ENCODE data around the gene CCM2.
A peak's percentile ranks its signal among the peaks of the same experiment; 100 is the strongest.

The CCM2 gene

GRCh38 chr7:44959433-44959951, 40.5 kb upstream of the CCM2 start:
- H3K27me3 Mint-ChIP-seq (ENCODE audit: low read depth, poor library complexity), result peaks cover 32% of the 10 kb centered on the region
- peaks cover 19% of the 10 kb centered on the region for H3K4me1 Mint-ChIP-seq
- TF ChIP-seq CTCF (IDR thresholded peaks at IDR 0.05), result no peak
- no peak for DNase-seq
- peaks cover 6% of the 10 kb centered on the region for H3K9me3 Mint-ChIP-seq
- no peak overlapping the region for H3K27ac Mint-ChIP-seq
- no peaks in the 10 kb centered on the region for H3K36me3 Mint-ChIP-seq (ENCODE audit: low read depth)
- H3K4me3 Mint-ChIP-seq, result no peak overlapping the region

- H3K27me3 Mint-ChIP-seq (ENCODE audit: low read depth, poor library complexity), result peaks cover 32% of the 10 kb centered on the region
- H3K4me1 Mint-ChIP-seq, result peaks cover 13% of the 10 kb centered on the region
- DNase-seq, result no peak
- TF ChIP-seq CTCF (IDR thresholded peaks at IDR 0.05), result no peak
- no peak overlapping the region for H3K4me3 Mint-ChIP-seq
- no peaks in the 10 kb centered on the region for H3K36me3 Mint-ChIP-seq (ENCODE audit: low read depth)
- no peaks in the 10 kb centered on the region for H3K9me3 Mint-ChIP-seq
- H3K27ac Mint-ChIP-seq, result no peak overlapping the region
These were observed 39.9 kb upstream of the CCM2 start for GRCh38 chr7:44960011-44960580.

- Mint-ChIP-seq H3K27me3 (ENCODE audit: low read depth, poor library complexity) (peaks cover 36% of the 10 kb centered on the region), H3K27ac (no peak overlapping the region), H3K36me3 (ENCODE audit: low read depth) (no peaks in the 10 kb centered on the region), H3K4me1 (no peaks in the 10 kb centered on the region), H3K9me3 (no peaks in the 10 kb centered on the region), H3K4me3 (no peak overlapping the region)
- DNase-seq, result no peak
- TF ChIP-seq CTCF (IDR thresholded peaks at IDR 0.05), result no peak
These were observed 38.0 kb upstream of the CCM2 start for GRCh38 chr7:44961844-44962482.

- H3K27me3 Mint-ChIP-seq (ENCODE audit: low read depth, poor library complexity), result peaks cover 36% of the 10 kb centered on the region
- no peak overlapping the region for H3K4me3 Mint-ChIP-seq
- no peaks in the 10 kb centered on the region for H3K36me3 Mint-ChIP-seq (ENCODE audit: low read depth)
- H3K4me1 Mint-ChIP-seq, result no peaks in the 10 kb centered on the region
- peak; percentile 41 for DNase-seq
- H3K9me3 Mint-ChIP-seq, result no peaks in the 10 kb centered on the region
- TF ChIP-seq CTCF (IDR thresholded peaks at IDR 0.05), result no peak
- H3K27ac Mint-ChIP-seq, result no peak overlapping the region
These were observed 37.3 kb upstream of the CCM2 start for GRCh38 chr7:44962483-44963251.

GRCh38 chr7:44963364-44964290, 36.4 kb upstream of the CCM2 start:
- peaks cover 30% of the 10 kb centered on the region for H3K27me3 Mint-ChIP-seq (ENCODE audit: low read depth, poor library complexity)
- H3K36me3 Mint-ChIP-seq (ENCODE audit: low read depth), result no peaks in the 10 kb centered on the region
- no peak overlapping the region for H3K4me3 Mint-ChIP-seq
- no peaks in the 10 kb centered on the region for H3K4me1 Mint-ChIP-seq
- TF ChIP-seq CTCF (IDR thresholded peaks at IDR 0.05), result no peak
- DNase-seq, result no peak
- no peaks in the 10 kb centered on the region for H3K9me3 Mint-ChIP-seq
- no peak overlapping the region for H3K27ac Mint-ChIP-seq
